Measurements from ENCODE around the gene FAR2. TPM values are rescaled to one million over a fixed set of nuclear protein-coding genes. Genes with fewer than 3 reads are reported as not detected.

The FAR2 gene
- total and polyA plus RNA-seq, 4 donors = 7.1 to 14.4 (median 11.2) TPM

GRCh38 chr12:29158115-29158763, 9.2 kb downstream of the FAR2 start:
- Histone ChIP-seq H3K27me3 (ENCODE audit: control insufficient read depth in 3 of 3, insufficient read depth in 3 of 3, low read length in 2 of 3) (no peaks in the 10 kb centered on the region), H3K9me3 (ENCODE audit: control insufficient read depth in 4 of 4, insufficient read depth in 3 of 4, low read length in 3 of 4) (no peaks in the 10 kb centered on the region), H3K36me3 (ENCODE audit: control insufficient read depth in 4 of 4, insufficient read depth in 4 of 4, low read length in 4 of 4) (no peaks in the 10 kb centered on the region), H3K4me1 (ENCODE audit: control insufficient read depth in 5 of 5, insufficient read depth in 5 of 5, low read length in 5 of 5) (peaks cover 0 to 2% (median 0%) of the 10 kb centered on the region in 5 donors), H3K9ac (ENCODE audit: insufficient read depth in 1 of 2, low read length in 2 of 2) (no peak overlapping the region), H3K4me3 (no peak overlapping the region), H3K27ac (ENCODE audit: low read depth in 1 of 2, low read length in 1 of 2) (no peak overlapping the region)
- TF ChIP-seq, protein P1, sequence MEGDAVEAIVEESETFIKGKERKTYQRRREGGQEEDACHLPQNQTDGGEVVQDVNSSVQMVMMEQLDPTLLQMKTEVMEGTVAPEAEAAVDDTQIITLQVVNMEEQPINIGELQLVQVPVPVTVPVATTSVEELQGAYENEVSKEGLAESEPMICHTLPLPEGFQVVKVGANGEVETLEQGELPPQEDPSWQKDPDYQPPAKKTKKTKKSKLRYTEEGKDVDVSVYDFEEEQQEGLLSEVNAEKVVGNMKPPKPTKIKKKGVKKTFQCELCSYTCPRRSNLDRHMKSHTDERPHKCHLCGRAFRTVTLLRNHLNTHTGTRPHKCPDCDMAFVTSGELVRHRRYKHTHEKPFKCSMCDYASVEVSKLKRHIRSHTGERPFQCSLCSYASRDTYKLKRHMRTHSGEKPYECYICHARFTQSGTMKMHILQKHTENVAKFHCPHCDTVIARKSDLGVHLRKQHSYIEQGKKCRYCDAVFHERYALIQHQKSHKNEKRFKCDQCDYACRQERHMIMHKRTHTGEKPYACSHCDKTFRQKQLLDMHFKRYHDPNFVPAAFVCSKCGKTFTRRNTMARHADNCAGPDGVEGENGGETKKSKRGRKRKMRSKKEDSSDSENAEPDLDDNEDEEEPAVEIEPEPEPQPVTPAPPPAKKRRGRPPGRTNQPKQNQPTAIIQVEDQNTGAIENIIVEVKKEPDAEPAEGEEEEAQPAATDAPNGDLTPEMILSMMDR (IDR thresholded peaks at IDR 0.05; ENCODE audit: control extremely low read depth, extremely low read depth) = no peak
- DNase-seq (no peak), ATAC-seq (ENCODE audit: insufficient read depth, low FRiP score) (no peak)
- 30 to 53% methylated on average over 2 of the region's 2 CpGs for WGBS, 2 donors

- H3K27me3 ChIP-seq (ENCODE audit: control insufficient read depth in 3 of 3, insufficient read depth in 3 of 3, low read length in 2 of 3) = no peaks in the 10 kb centered on the region
- peaks cover 0 to 3% (median 0%) of the 10 kb centered on the region in 5 donors for H3K4me1 ChIP-seq (ENCODE audit: control insufficient read depth in 5 of 5, insufficient read depth in 5 of 5, low read length in 5 of 5)
- H3K36me3 ChIP-seq (ENCODE audit: control insufficient read depth in 4 of 4, insufficient read depth in 4 of 4, low read length in 4 of 4) = no peaks in the 10 kb centered on the region
- ATAC-seq (ENCODE audit: insufficient read depth, low FRiP score) (no peak), DNase-seq (no peak)
- H3K9me3 ChIP-seq (ENCODE audit: control insufficient read depth in 4 of 4, insufficient read depth in 3 of 4, low read length in 3 of 4) = no peaks in the 10 kb centered on the region
- TF ChIP-seq, protein P1 (IDR thresholded peaks at IDR 0.05; ENCODE audit: control extremely low read depth, extremely low read depth) = no peak
- H3K4me3 ChIP-seq = no peak overlapping the region
- WGBS, 2 donors = 23 to 44% methylated on average over 3 of the region's 3 CpGs
- H3K9ac ChIP-seq (ENCODE audit: insufficient read depth in 1 of 2, low read length in 2 of 2) = no peak overlapping the region
- no peak overlapping the region for H3K27ac ChIP-seq (ENCODE audit: low read depth in 1 of 2, low read length in 1 of 2)
Observed at GRCh38 chr12:29159661-29160060, 10.6 kb downstream of the FAR2 start.

- WGBS, 2 donors = 41 to 69% methylated on average over 3 of the region's 3 CpGs
- Histone ChIP-seq H3K9ac (ENCODE audit: insufficient read depth in 1 of 2, low read length in 2 of 2) (no peak overlapping the region), H3K36me3 (ENCODE audit: control insufficient read depth in 4 of 4, insufficient read depth in 4 of 4, low read length in 4 of 4) (no peaks in the 10 kb centered on the region), H3K9me3 (ENCODE audit: control insufficient read depth in 4 of 4, insufficient read depth in 3 of 4, low read length in 3 of 4) (no peaks in the 10 kb centered on the region), H3K27ac (ENCODE audit: low read depth in 1 of 2, low read length in 1 of 2) (no peak overlapping the region), H3K4me3 (no peak overlapping the region), H3K27me3 (ENCODE audit: control insufficient read depth in 3 of 3, insufficient read depth in 3 of 3, low read length in 2 of 3) (no peaks in the 10 kb centered on the region), H3K4me1 (ENCODE audit: control insufficient read depth in 5 of 5, insufficient read depth in 5 of 5, low read length in 5 of 5) (peaks cover 0 to 3% (median 0%) of the 10 kb centered on the region in 5 donors)
- ATAC-seq (ENCODE audit: insufficient read depth, low FRiP score) = no peak
- no peak for DNase-seq
- TF ChIP-seq, protein P1 (IDR thresholded peaks at IDR 0.05; ENCODE audit: control extremely low read depth, extremely low read depth) = no peak
Observed at GRCh38 chr12:29160230-29160629, 11.2 kb downstream of the FAR2 start.

GRCh38 chr12:29163146-29163545, 14.1 kb downstream of the FAR2 start:
- no peaks in the 10 kb centered on the region for H3K9me3 ChIP-seq (ENCODE audit: control insufficient read depth in 4 of 4, insufficient read depth in 3 of 4, low read length in 3 of 4)
- H3K36me3 ChIP-seq (ENCODE audit: control insufficient read depth in 4 of 4, insufficient read depth in 4 of 4, low read length in 4 of 4) = no peaks in the 10 kb centered on the region
- DNase-seq (no peak), ATAC-seq (ENCODE audit: insufficient read depth, low FRiP score) (no peak)
- no peaks in the 10 kb centered on the region for H3K27me3 ChIP-seq (ENCODE audit: control insufficient read depth in 3 of 3, insufficient read depth in 3 of 3, low read length in 2 of 3)
- TF ChIP-seq, protein P1 (IDR thresholded peaks at IDR 0.05; ENCODE audit: control extremely low read depth, extremely low read depth) = no peak
- H3K27ac ChIP-seq (ENCODE audit: low read depth in 1 of 2, low read length in 1 of 2) = no peak overlapping the region
- peaks cover 0 to 7% (median 2%) of the 10 kb centered on the region in 5 donors for H3K4me1 ChIP-seq (ENCODE audit: control insufficient read depth in 5 of 5, insufficient read depth in 5 of 5, low read length in 5 of 5)
- 87 to 94% methylated on average over 4 of the region's 4 CpGs for WGBS, 2 donors
- no peak overlapping the region for H3K4me3 ChIP-seq
- no peak overlapping the region for H3K9ac ChIP-seq (ENCODE audit: insufficient read depth in 1 of 2, low read length in 2 of 2)

Data from lung (tissue), 12 donors.